HCT116 (cell line): Measurements from ENCODE around the gene NEU4. TPM values are rescaled to one million over a fixed set of nuclear protein-coding genes. Genes with fewer than 3 reads are reported as not detected.

Experiments
- ATAC-seq: fragments of 200-7000 bp; cut with Tn5 transposase; 2 replicates; pipeline ENCODE4 v1.9.1; 2020; ENCODE audit warnings: mild to moderate bottlenecking, moderate library complexity
- BruUV-seq: library from RNA; stranded (reverse); fragments of 400-500 nt; replicated peaks from 2 replicates; lab custom pipeline; 2021; lab: Mats Ljungman, UMichigan
- CTCF ChIA-PET: fragments of 300-600 bp; sonication (Branson Sonifier 250); formaldehyde crosslinking; loops from one replicate; lab custom pipeline; 2021; ENCODE audit warnings: antibody characterized with exemption; lab: Charles Lee
- POLR2A ChIA-PET: fragments of 300-600, 350-600 bp; sonication (Branson Sonifier 250); formaldehyde crosslinking; loops from one replicate; lab custom pipeline; 2021; ENCODE audit warnings: antibody characterized with exemption; lab: Charles Lee
- RAD21 ChIA-PET, 2 experiments: fragments of 300-600 bp; sonication (Branson Sonifier 250); formaldehyde crosslinking; loops; one replicate each; lab custom pipeline; 2023; ENCODE audit warnings: low total read pairs in 2 of 2; ENCODE audit not compliant: uncharacterized antibody in 2 of 2, unreplicated experiment in 2 of 2, low non-redundant PET in 1 of 2; lab: Charles Lee
- DNase-seq: peaks from one replicate; pipeline ENCODE4 v3.0.0-alpha.2; 2010; ENCODE audit warnings: low read depth, low spot score
- H2AFZ ChIP-seq: fragments of 200-600 bp; shearing (Covaris generic), sonication (generic); 2 replicates; pipeline ENCODE4 v1.6.1; 2017; ENCODE audit warnings: low read depth, mixed run types, mixed read lengths, antibody characterized with exemption, low read length; ENCODE audit not compliant: poor library complexity, severe bottlenecking
- H3K27ac ChIP-seq: 2 replicates; pipeline ENCODE4 v1.5.1; 2012; ENCODE audit warnings: low read depth, low read length
- H3K27me3 ChIP-seq: fragments of 200-600 bp; sonication (generic); 2 replicates; pipeline ENCODE4 v1.6.1; 2016; ENCODE audit warnings: mixed run types, low read length, mixed read lengths; ENCODE audit not compliant: insufficient read depth
- H3K36me3 ChIP-seq, 2 experiments: fragments of 200-500 bp in 1 of 2; fragments of 200-600 bp in 1 of 2; sonication (Bioruptor generic) in 1 of 2; sonication (generic) in 1 of 2; 2 replicates each; pipeline versions ENCODE4 v1.5.1 to v1.6.1; 2014 to 2016; ENCODE audit warnings: low read length in 2 of 2, inconsistent platforms in 1 of 2, mixed read lengths in 1 of 2, mixed run types in 1 of 2; ENCODE audit not compliant: insufficient read depth in 2 of 2, control insufficient read depth in 1 of 2
- H3K4me1 ChIP-seq, 2 experiments: fragments of 200-600 bp in 1 of 2; sonication (generic) in 1 of 2; 2 replicates each; pipeline versions ENCODE4 v1.5.1 to v1.6.1; 2012 to 2017; ENCODE audit warnings: low read length in 2 of 2, inconsistent platforms in 1 of 2, mild to moderate bottlenecking in 1 of 2, mixed read lengths in 1 of 2, mixed run types in 1 of 2, moderate library complexity in 1 of 2; ENCODE audit not compliant: insufficient read depth in 2 of 2, control insufficient read depth in 1 of 2
- H3K4me2 ChIP-seq: fragments of 200-600 bp; sonication (generic); 2 replicates; pipeline ENCODE4 v1.6.1; 2017; ENCODE audit warnings: mixed run types, low read length, mixed read lengths
- H3K4me3 ChIP-seq, 2 experiments: fragments of 200-600 bp in 1 of 2; sonication (generic) in 1 of 2; replicated peaks in 1 of 2; 2 replicates each; pipeline ENCODE4 v1.5.1; 2011 to 2016; ENCODE audit warnings: low read length in 2 of 2, control low read depth in 1 of 2, low read depth in 1 of 2, mild to moderate bottlenecking in 1 of 2, mixed read lengths in 1 of 2, mixed run types in 1 of 2
- H3K79me2 ChIP-seq: fragments of 200-600 bp; sonication (generic); 2 replicates; pipeline ENCODE4 v1.6.1; 2017; ENCODE audit warnings: mild to moderate bottlenecking, mixed run types, low read length, moderate library complexity, mixed read lengths; ENCODE audit not compliant: insufficient read depth
- H3K9ac ChIP-seq: fragments of 200-600 bp; sonication (generic); 2 replicates; pipeline ENCODE4 v1.6.1; 2016; ENCODE audit warnings: low read length, mixed read lengths
- H3K9me2 ChIP-seq: fragments of 200-600 bp; sonication (generic), shearing (Covaris generic); 2 replicates; pipeline ENCODE4 v1.6.1; 2017; ENCODE audit warnings: mixed run types, mild to moderate bottlenecking, moderate library complexity; ENCODE audit not compliant: insufficient read depth
- H3K9me3 ChIP-seq, 2 experiments: fragments of 200-500 bp in 1 of 2; fragments of 200-600 bp in 1 of 2; sonication (Bioruptor generic) in 1 of 2; sonication (generic) in 1 of 2; 2 replicates each; pipeline ENCODE4 v1.6.1; 2014 to 2017; ENCODE audit warnings: low read length in 2 of 2, mixed read lengths in 2 of 2, inconsistent platforms in 1 of 2, low read depth in 1 of 2, mild to moderate bottlenecking in 1 of 2, mixed run types in 1 of 2, moderate library complexity in 1 of 2; ENCODE audit not compliant: control insufficient read depth in 1 of 2, insufficient read depth in 1 of 2
- H4K20me1 ChIP-seq: fragments of 200-600 bp; sonication (generic), shearing (Covaris generic); 2 replicates; pipeline ENCODE4 v1.6.1; 2017; ENCODE audit warnings: mixed run types, mild to moderate bottlenecking, moderate library complexity; ENCODE audit not compliant: insufficient read depth
- EGR1 ChIP-seq: IDR thresholded peaks from 2 replicates; pipeline ENCODE4 v1.6.1; 2012; ENCODE audit warnings: low read depth
- EZH2 ChIP-seq: fragments of 200-600 bp; sonication (generic); IDR thresholded peaks from 2 replicates; pipeline ENCODE4 v1.6.1; 2017; ENCODE audit warnings: antibody characterized with exemption, mixed run types
- EZH2phosphoT487 ChIP-seq: fragments of 200-600 bp; IDR thresholded peaks from 2 replicates; pipeline ENCODE4 v1.6.1; 2018; ENCODE audit warnings: antibody characterized with exemption, borderline replicate concordance
- FOSL1 ChIP-seq: IDR thresholded peaks from 2 replicates; pipeline ENCODE4 v1.6.1; 2012; ENCODE audit warnings: low read depth
- JUND ChIP-seq: IDR thresholded peaks from 2 replicates; pipeline ENCODE4 v1.6.1; 2012
- POLR2A ChIP-seq: IDR thresholded peaks from 2 replicates; pipeline ENCODE4 v1.7.0; 2011; ENCODE audit warnings: borderline replicate concordance; ENCODE audit not compliant: insufficient read depth, insufficient read length; ENCODE audit errors: extremely low read depth
- ZFX ChIP-seq: fragments of 450-650 bp; IDR thresholded peaks from 2 replicates; pipeline ENCODE4 v1.6.1; 2017
- ZNF274 ChIP-seq: fragments of 200-500 bp; sonication (Bioruptor generic); IDR thresholded peaks from 2 replicates; pipeline ENCODE4 v1.6.1; 2014; ENCODE audit warnings: mild to moderate bottlenecking, low read depth, low read length, inconsistent platforms
- intact Hi-C: fragments of 100-400 bp; cut with micrococcal nuclease; formaldehyde crosslinking; loops from 2 replicates; pipeline ENCODE4 v1.10.0; 2022
- total RNA-seq: library from RNA; stranded (reverse); gene quantifications from one replicate; pipeline ENCODE4 v1.2.1, GENCODE V29; 2021; ENCODE audit not compliant: unreplicated experiment
- TF ChIP-seq, protein P1 (sequence below): IDR thresholded peaks from 2 replicates; pipeline ENCODE4 v1.6.1; 2012

The NEU4 gene
- total RNA-seq, 1 experiment from 2014 or later = 0.34 TPM

- Histone ChIP-seq H3K36me3 (no peaks in the 10 kb centered on the region), H3K27ac (no peak overlapping the region), H3K4me2 (no peak overlapping the region), H3K27me3 (no peaks in the 10 kb centered on the region), H3K9me2 (no peaks in the 10 kb centered on the region), H3K79me2 (no peaks in the 10 kb centered on the region), H3K9ac (no peak overlapping the region), H4K20me1 (no peaks in the 10 kb centered on the region), H3K4me3 (no peak overlapping the region), H3K9me3 (peaks cover 0 to 9% of the 10 kb centered on the region in 2 experiments; a peak in 1 of 4 replicates), H2AFZ (no peak overlapping the region), H3K4me1 (no peaks in the 10 kb centered on the region; a peak in 1 of 4 replicates)
- BruUV-seq = no TSS peak
- DNase-seq (no peak), ATAC-seq (no peak)
- POLR2A ChIA-PET = no interaction called here
- RAD21 ChIA-PET = no interaction called here
- intact Hi-C loops = no loop called here
- TF ChIP-seq POLR2A (no peak), ZFX (no peak), EZH2phosphoT487 (no peak), ZNF274 (no peak), FOSL1 (no peak)
- CTCF ChIA-PET = no interaction called here
These were observed 54.0 kb downstream of the NEU4 start for GRCh38 chr2:241862775-241863535.

DNA sequence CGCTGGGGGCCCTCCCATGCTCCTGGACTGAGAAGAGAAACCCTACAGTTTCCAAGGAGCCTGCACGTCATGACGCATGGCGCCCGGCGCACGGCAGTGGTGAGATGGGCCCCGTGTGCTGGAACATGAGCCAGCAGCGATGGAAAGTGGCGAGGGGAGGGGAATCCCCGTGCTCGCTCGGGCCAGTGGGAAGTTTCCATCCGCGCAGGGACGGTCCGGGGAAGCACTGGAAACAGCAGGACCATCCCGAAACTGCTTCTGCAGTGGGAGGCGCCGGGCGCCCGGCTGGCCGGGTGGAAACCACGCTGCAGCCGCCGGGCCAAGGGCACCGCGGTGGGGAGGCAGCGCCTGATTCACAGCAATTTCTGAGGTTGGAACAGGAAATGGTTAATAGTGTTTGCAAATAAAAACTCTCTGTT, 54.6 kb downstream of the NEU4 start:
- no peak overlapping the region for H3K4me2 ChIP-seq
- H3K9me2 ChIP-seq = no peaks in the 10 kb centered on the region
- no peaks in the 10 kb centered on the region for H4K20me1 ChIP-seq
- no peaks in the 10 kb centered on the region for H3K27me3 ChIP-seq
- DNase-seq = no peak
- ChIA-PET RAD21 (no interaction called here), POLR2A (no interaction called here), CTCF (no interaction called here)
- no peak overlapping the region for H3K27ac ChIP-seq
- peaks cover 0 to 9% of the 10 kb centered on the region in 2 experiments; a peak in 1 of 4 replicates for H3K9me3 ChIP-seq
- H3K4me3 ChIP-seq = no peak overlapping the region
- no TSS peak for BruUV-seq
- intact Hi-C loops = no loop called here
- no peak for ATAC-seq
- H3K36me3 ChIP-seq = no peaks in the 10 kb centered on the region
- H3K79me2 ChIP-seq = no peaks in the 10 kb centered on the region
- TF ChIP-seq EZH2phosphoT487 (no peak), EGR1 (no peak), POLR2A (no peak), EZH2 (no peak), JUND (no peak)
- TF ChIP-seq, protein P1, sequence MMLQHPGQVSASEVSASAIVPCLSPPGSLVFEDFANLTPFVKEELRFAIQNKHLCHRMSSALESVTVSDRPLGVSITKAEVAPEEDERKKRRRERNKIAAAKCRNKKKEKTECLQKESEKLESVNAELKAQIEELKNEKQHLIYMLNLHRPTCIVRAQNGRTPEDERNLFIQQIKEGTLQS = no peak
- H3K4me1 ChIP-seq = no peaks in the 10 kb centered on the region; a peak in 1 of 4 replicates
- H2AFZ ChIP-seq = no peak overlapping the region
- H3K9ac ChIP-seq = no peak overlapping the region
